Skeletal muscle tissue (tissue), 4 donors: ENCODE results near the gene CAMK1D. TPM values are rescaled to one million over a fixed set of nuclear protein-coding genes. Genes with fewer than 3 reads are reported as not detected.

ENCODE experiments used
- H3K27ac ChIP-seq: one replicate; pipeline ENCODE4 v1.7.0; 2013; ENCODE audit warnings: mild to moderate bottlenecking, low read depth, low read length, inconsistent platforms
- H3K27me3 ChIP-seq, 3 donors: one replicate each; pipeline ENCODE4 v1.7.0; 2013; ENCODE audit warnings: low read length in 3 of 3; ENCODE audit not compliant: control insufficient read depth in 3 of 3, insufficient read depth in 3 of 3
- H3K36me3 ChIP-seq, 3 donors: one replicate each; pipeline ENCODE4 v1.7.0; 2013; ENCODE audit warnings: low read length in 3 of 3; ENCODE audit not compliant: control insufficient read depth in 3 of 3, insufficient read depth in 3 of 3
- H3K4me1 ChIP-seq, 3 donors: one replicate each; pipeline ENCODE4 v1.7.0; 2013; ENCODE audit warnings: low read length in 3 of 3, mild to moderate bottlenecking in 3 of 3; ENCODE audit not compliant: control insufficient read depth in 3 of 3, insufficient read depth in 3 of 3
- H3K4me3 ChIP-seq, 3 donors: one replicate each; pipeline ENCODE4 v1.7.0; 2013; ENCODE audit warnings: low read length in 3 of 3
- H3K9ac ChIP-seq, 3 donors: one replicate each; pipeline ENCODE4 v1.7.0; 2013; ENCODE audit warnings: low read length in 3 of 3, mild to moderate bottlenecking in 3 of 3, moderate library complexity in 2 of 3, low read depth in 1 of 3
- H3K9me3 ChIP-seq, 3 donors: one replicate each; pipeline ENCODE4 v1.7.0; 2013; ENCODE audit warnings: low read length in 3 of 3; ENCODE audit not compliant: control insufficient read depth in 3 of 3
- total RNA-seq: library from RNA; depleted of rRNA; stranded (reverse); fragments of >200 nt; gene quantifications from one replicate; pipeline ENCODE4 v1.2.3, GENCODE V29; 2014
- donor health status: Osteomylitis.

Gene CAMK1D
- total RNA-seq, 1 donor from 2014 or later, result 2.1 TPM

DNA sequence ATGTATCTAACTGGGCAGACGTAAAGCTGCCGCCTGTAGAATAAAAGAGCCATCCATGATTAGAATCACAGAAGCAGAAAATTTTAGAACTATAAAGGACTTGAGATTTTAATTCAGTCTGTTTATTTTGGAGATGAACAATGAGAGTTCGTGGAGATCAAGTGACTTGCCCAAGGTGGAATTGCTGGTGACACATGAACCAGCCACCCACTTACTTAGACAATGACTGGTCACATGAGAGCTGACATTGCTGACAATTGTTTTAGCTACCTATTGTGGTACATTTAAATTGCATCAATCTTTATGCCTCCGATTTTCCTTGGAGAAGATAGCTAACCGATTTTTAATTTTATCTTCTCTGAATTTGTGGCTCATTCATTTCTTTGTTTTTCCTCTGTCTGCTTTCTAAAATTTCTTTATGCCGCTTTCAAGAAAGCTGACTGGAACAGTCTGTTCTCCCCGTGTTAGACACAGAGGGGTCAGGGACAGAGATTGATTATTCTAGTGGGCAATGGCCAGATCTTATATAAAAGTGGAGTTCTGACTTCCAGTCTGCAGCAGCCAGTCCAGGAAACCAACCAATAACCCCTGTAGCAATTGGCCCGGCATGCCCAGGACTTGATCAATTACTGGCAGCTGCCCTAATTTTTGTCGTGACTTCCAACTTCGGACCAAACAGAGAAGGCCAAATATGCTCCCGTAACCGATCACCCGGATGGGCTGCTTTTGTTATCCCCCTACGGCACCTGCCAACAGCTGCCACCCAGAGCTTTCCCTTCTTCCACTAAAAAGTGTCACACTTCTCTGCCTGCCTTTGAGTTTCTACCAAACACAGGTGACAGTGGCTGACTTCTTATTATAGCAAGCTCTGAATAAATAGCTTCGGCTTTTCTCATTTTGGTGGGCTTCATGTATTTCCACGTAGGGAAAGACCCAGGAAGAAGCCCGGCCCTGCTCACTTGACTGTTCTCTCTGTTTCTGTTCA lies 241.6 kb downstream of the CAMK1D start:
- Histone ChIP-seq H3K27ac (no peak overlapping the region), H3K27me3 (peaks cover 0 to 3% (median 2%) of the 10 kb centered on the region in 3 donors), H3K4me3 (no peak overlapping the region), H3K4me1 (peaks cover 0 to 5% (median 2%) of the 10 kb centered on the region in 3 donors), H3K36me3 (no peaks in the 10 kb centered on the region), H3K9ac (no peak overlapping the region), H3K9me3 (no peaks in the 10 kb centered on the region)

DNA sequence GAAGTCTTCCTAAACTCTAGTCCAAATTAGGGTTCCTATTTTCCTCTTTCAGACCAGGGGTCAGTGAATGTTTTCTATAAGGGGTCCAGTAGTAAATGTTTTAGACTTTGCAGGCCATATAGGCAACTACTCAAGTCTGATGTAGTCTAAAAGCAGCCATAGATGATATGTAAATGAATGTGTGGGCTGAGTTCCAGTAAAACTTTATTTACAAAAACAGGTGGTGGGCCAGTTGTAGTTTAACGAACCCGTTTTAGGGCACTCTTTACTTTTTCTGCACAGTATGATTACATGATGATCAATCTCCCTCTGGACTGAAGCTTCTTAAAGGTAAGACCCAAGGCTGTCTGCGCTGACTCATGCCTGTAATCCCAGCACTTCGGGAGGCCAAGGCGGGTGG lies 243.6 kb downstream of the CAMK1D start:
- no peaks in the 10 kb centered on the region for H3K36me3 ChIP-seq
- H3K9ac ChIP-seq, result no peak overlapping the region
- H3K4me1 ChIP-seq, result peaks cover 0 to 4% (median 2%) of the 10 kb centered on the region in 3 donors
- H3K27ac ChIP-seq, result no peak overlapping the region
- H3K9me3 ChIP-seq, result no peaks in the 10 kb centered on the region
- H3K4me3 ChIP-seq, result no peak overlapping the region
- H3K27me3 ChIP-seq, result peaks cover 0 to 3% (median 2%) of the 10 kb centered on the region in 3 donors

DNA sequence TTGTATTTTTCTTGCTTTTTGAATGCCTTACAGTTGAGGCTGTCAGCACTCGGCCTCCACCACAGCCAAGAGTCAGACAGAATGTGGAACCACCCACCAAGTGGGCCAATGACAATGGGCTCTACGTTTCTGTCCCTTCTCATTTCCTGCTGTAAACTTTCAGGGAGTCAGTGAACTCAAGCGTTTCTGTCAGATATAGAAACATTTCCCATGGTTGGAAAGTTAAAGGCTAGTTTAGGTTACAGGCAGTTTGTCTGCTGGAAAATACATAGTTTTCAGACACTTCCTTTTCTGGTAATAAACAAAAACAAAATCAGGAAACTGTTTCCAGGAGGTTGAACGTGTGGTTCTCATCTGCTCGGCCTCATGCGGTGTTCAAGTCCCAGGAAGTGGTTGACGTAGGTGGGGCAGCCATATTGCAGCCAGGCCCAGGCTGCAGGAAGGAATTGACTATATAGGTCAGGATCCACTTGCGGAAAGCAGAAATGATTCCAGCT lies 245.1 kb downstream of the CAMK1D start:
- Histone ChIP-seq H3K27me3 (no peaks in the 10 kb centered on the region), H3K27ac (no peak overlapping the region), H3K9me3 (no peaks in the 10 kb centered on the region), H3K9ac (no peak overlapping the region), H3K36me3 (no peaks in the 10 kb centered on the region), H3K4me3 (no peak overlapping the region), H3K4me1 (no peaks in the 10 kb centered on the region)

DNA sequence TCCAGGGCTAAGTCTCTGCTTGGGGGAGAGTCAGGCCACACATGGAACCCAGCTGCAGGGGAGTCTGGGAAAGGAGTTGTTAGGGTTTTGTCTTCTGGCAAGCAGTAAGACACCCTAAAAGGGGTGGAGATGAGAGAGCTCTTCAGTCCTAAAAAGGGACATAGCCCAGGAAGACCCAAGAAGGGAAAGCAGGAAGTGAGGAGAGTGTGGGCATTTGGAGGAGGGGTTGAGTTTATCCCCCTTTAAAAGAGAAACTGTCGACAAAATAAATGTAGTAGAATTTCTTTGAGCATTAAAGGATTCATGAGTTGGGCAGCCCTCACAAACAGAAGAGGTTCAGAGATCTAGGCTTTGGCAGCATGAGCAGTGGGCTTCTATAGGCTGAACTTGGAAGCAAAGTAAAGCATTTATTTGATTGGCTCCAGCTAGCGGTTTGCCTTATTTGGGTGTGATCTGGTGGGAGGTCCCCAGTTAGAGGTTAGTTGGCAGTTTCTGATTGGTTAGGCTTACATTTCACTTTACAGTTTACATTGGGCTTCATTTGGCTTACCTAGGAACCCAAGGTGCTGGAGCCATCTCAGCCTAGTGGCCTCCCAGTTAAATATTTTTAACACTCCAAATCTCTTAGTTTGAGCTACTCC lies 246.7 kb downstream of the CAMK1D start:
- Histone ChIP-seq H3K4me3 (no peak overlapping the region), H3K36me3 (no peaks in the 10 kb centered on the region), H3K9me3 (no peaks in the 10 kb centered on the region), H3K27ac (no peak overlapping the region), H3K27me3 (no peaks in the 10 kb centered on the region), H3K9ac (no peak overlapping the region), H3K4me1 (no peaks in the 10 kb centered on the region)

DNA sequence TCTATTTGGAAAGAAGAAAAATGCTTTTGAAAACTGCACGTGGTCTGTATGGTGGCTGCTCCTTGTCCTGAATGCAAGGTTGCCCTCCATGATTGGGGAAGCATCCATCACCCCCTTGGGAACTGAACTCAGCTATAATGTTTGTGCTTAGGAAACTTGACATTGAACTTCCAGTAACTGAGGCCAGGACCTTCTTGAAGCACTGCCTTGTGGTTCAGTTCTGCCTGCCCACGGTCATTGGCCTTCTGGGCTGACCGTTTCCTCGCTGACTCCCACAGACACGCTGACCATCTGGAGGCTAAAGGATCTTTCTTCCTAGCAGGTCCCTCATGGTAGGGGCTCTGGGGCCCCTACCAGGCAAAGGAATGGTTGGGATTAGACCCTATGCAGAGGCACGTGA lies 247.8 kb downstream of the CAMK1D start:
- H3K9me3 ChIP-seq, result no peaks in the 10 kb centered on the region
- H3K36me3 ChIP-seq, result no peaks in the 10 kb centered on the region
- H3K9ac ChIP-seq, result no peak overlapping the region
- no peak overlapping the region for H3K27ac ChIP-seq
- no peaks in the 10 kb centered on the region for H3K27me3 ChIP-seq
- no peak overlapping the region for H3K4me3 ChIP-seq
- no peaks in the 10 kb centered on the region for H3K4me1 ChIP-seq

DNA sequence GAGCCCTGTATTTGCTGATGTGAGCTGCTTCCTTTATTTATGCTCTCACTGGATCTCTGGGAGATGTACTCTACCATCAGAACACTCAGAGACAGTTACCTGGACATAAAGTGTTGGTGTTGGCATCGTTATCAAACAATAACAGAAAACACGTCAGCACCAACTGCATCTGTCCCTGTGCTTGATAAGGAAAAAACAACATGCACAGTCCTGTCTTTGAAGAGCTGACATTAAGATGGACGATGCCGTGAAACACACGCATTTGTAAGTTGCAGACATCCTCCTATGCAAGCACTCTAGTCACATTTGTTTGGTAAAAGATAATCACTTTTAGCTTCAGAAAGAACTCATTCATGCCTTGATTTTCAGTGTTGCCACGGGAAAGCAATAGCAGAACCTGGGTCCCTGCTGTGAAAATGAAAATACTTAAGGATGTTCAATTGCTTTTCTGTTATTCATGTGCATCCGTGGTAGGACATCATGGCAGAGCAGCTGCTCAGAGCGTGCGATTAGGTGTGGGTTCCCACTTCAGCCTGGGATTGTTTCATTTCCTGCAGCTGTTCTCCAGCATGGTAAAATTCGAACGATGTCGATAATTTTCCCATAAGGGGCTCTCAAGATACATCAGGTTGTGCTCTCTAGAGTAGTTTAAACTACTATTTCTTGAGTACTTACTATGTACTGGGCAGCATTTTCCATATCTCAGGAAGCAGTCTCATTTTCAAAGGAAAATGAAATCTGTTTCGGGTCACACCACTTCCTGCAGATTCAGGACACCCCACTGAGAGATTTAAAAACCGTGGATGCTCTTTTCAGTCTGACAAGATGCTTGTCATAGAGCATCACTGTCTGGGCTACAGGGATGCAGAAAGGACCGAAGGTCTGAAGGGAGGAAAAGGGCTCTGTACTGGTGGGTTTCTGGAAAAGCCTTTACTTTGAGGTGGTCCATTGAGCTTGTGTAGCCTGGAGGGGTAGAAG lies 248.7 kb downstream of the CAMK1D start:
- no peak overlapping the region for H3K27ac ChIP-seq
- H3K9ac ChIP-seq, result no peak overlapping the region
- no peaks in the 10 kb centered on the region for H3K4me1 ChIP-seq

DNA sequence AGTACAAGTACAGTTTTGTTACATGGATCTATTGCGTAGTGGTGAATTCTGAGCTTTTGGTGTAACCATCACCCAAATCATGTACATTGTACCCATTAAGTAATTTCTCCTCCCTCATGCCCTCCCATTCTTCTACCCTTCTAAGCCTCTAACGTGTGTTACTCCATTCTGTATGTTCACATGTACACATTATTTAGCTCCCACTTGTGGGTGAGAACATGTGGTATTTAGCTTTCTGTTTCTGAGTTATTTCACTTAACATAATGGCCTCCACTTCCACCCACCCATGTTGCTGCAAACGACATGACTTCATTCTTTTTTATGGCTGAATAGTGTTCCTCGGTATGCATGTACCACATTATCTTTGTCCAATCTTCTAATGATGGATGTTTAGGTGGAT lies 251.3 kb downstream of the CAMK1D start:
- no peak overlapping the region for H3K9ac ChIP-seq
- no peak overlapping the region for H3K27ac ChIP-seq
- no peaks in the 10 kb centered on the region for H3K27me3 ChIP-seq
- no peaks in the 10 kb centered on the region for H3K9me3 ChIP-seq
- no peaks in the 10 kb centered on the region for H3K36me3 ChIP-seq
- no peak overlapping the region for H3K4me3 ChIP-seq
- peaks cover 4 to 6% (median 4%) of the 10 kb centered on the region in 3 donors for H3K4me1 ChIP-seq

More for the DNA sequence above, 248.7 kb downstream of the CAMK1D start:
- Histone ChIP-seq H3K27me3 (no peaks in the 10 kb centered on the region), H3K36me3 (no peaks in the 10 kb centered on the region), H3K4me3 (no peak overlapping the region), H3K9me3 (no peaks in the 10 kb centered on the region)

DNA sequence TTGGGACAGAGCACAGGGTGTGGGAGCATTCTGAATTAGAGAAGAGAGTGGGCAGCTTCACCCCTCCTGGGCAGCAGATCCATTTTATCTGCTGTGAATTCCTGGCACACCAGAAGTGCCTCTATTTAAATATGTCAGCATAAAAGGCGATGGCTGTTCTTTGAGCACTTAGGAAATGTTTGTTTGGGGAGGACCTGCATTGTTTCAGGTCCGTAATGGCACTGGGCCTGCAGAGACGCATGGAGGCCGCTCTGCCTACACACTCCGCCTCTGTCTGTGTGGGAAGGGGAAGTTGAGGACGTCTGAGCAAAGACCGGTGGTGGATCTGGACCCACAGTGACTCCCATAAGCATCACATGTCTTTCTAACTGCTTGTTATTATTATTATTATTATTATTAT lies 253.2 kb downstream of the CAMK1D start:
- no peak overlapping the region for H3K27ac ChIP-seq
- H3K36me3 ChIP-seq, result no peaks in the 10 kb centered on the region
- H3K27me3 ChIP-seq, result no peaks in the 10 kb centered on the region
- no peaks in the 10 kb centered on the region for H3K9me3 ChIP-seq
- no peak overlapping the region for H3K4me3 ChIP-seq
- H3K4me1 ChIP-seq, result peaks cover 4 to 10% (median 7%) of the 10 kb centered on the region in 3 donors
- H3K9ac ChIP-seq, result no peak overlapping the region

DNA sequence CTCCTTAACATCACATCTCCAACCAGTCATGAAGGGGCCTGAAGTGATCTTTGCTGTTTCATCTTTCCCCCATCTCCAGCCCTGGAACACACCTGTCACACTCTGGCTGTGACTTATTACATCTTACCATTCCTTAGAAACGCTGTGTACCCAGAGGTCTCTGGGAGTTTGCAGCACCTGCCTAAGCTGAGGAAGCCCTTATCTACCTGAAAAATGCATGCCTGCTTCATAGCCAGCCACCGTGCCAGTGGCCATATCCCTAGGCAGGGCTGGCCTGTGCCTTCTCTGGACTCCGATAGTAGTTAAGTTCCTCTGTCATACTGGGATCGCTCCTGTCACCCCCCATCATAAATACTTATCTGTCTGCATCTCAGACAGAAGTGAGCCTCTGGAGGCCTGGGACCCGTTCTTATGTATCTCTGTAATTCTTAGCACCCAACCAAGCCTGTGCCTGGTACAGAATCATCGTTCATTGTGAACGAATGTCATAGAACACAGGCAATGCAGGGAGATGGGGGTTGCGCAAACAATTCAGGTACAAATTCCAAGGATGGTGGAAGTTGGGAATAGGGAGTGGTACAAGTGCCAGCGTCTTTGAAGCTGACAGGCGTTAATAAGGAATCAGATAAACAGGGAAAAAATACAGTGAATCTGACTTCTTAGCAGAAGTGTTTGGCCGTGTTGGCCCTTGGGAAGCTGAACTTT lies 254.6 kb downstream of the CAMK1D start:
- Histone ChIP-seq H3K9me3 (no peaks in the 10 kb centered on the region), H3K27me3 (no peaks in the 10 kb centered on the region), H3K36me3 (no peaks in the 10 kb centered on the region), H3K27ac (no peak overlapping the region), H3K4me3 (no peak overlapping the region), H3K4me1 (peaks cover 4 to 10% (median 7%) of the 10 kb centered on the region in 3 donors), H3K9ac (no peak overlapping the region)
